ENCODE measurements around the gene TESMIN.

The TESMIN gene

GRCh38 chr11:68751331-68751856 lies at the start of gene TESMIN:
TSS of gene TESMIN (minus strand) at chr11:68751520. CDS start at chr11:68750660, 860 bp downstream.
- peak; percentile 99 for DNase-seq (ENCODE audit: low spot score)

GRCh38 chr11:68798221-68798813 lies 47.0 kb upstream of the TESMIN start:
- peak; percentile 68 for DNase-seq (ENCODE audit: low spot score)

GRCh38 chr11:68796801-68797200 lies 45.5 kb upstream of the TESMIN start:
- no peak for DNase-seq (ENCODE audit: low spot score)

GRCh38 chr11:68792400-68792966 lies 41.2 kb upstream of the TESMIN start:
- no peak for DNase-seq (ENCODE audit: low spot score)

- no peak for DNase-seq (ENCODE audit: low spot score)
These were observed 33.3 kb upstream of the TESMIN start for GRCh38 chr11:68784653-68785052.

- no peak for DNase-seq (ENCODE audit: low spot score)
These were observed 32.0 kb upstream of the TESMIN start for GRCh38 chr11:68783216-68783821.

GRCh38 chr11:68782711-68783110 lies 31.4 kb upstream of the TESMIN start:
- no peak for DNase-seq (ENCODE audit: low spot score)

- DNase-seq (ENCODE audit: low spot score): no peak
These were observed 29.5 kb upstream of the TESMIN start for GRCh38 chr11:68780829-68781228.

- DNase-seq (ENCODE audit: low spot score): no peak
These were observed 26.9 kb upstream of the TESMIN start for GRCh38 chr11:68778205-68778604.

- no peak for DNase-seq (ENCODE audit: low spot score)
These were observed 25.3 kb upstream of the TESMIN start for GRCh38 chr11:68776442-68777235.

- no peak for DNase-seq (ENCODE audit: low spot score)
These were observed 24.6 kb upstream of the TESMIN start for GRCh38 chr11:68775951-68776388.

GRCh38 chr11:68774194-68774585 lies 22.9 kb upstream of the TESMIN start:
- no peak for DNase-seq (ENCODE audit: low spot score)

GRCh38 chr11:68773521-68774193 lies 22.3 kb upstream of the TESMIN start:
- DNase-seq (ENCODE audit: low spot score): no peak

- DNase-seq (ENCODE audit: low spot score): no peak
These were observed 21.6 kb upstream of the TESMIN start for GRCh38 chr11:68772936-68773335.

GRCh38 chr11:68770781-68771180 lies 19.5 kb upstream of the TESMIN start:
- DNase-seq (ENCODE audit: low spot score): no peak

- no peak for DNase-seq (ENCODE audit: low spot score)
These were observed 16.4 kb upstream of the TESMIN start for GRCh38 chr11:68767672-68768071.

- DNase-seq (ENCODE audit: low spot score): no peak
These were observed 15.5 kb upstream of the TESMIN start for GRCh38 chr11:68766786-68767185.

GRCh38 chr11:68764746-68765145 lies 13.4 kb upstream of the TESMIN start:
- DNase-seq (ENCODE audit: low spot score): no peak

GRCh38 chr11:68763926-68764657 lies 12.8 kb upstream of the TESMIN start:
- DNase-seq (ENCODE audit: low spot score): no peak

- no peak for DNase-seq (ENCODE audit: low spot score)
These were observed 11.9 kb upstream of the TESMIN start for GRCh38 chr11:68763181-68763721.

GRCh38 chr11:68762481-68762880 lies 11.2 kb upstream of the TESMIN start:
- DNase-seq (ENCODE audit: low spot score): no peak

Measured in HuH-7.5 (cell line).